ENCODE measurements around the gene EHMT1.

Gene EHMT1

GRCh38 chr9:137765536-137765935 lies 146.7 kb downstream of the EHMT1 start:
- TF ChIP-seq CTCF (IDR thresholded peaks at IDR 0.05; ENCODE audit: extremely low read depth, missing control alignments): no peak
- no peak for DNase-seq (ENCODE audit: low spot score)

- DNase-seq (ENCODE audit: low spot score): no peak
- no peak for TF ChIP-seq CTCF (IDR thresholded peaks at IDR 0.05; ENCODE audit: extremely low read depth, missing control alignments)
Measured at GRCh38 chr9:137771580-137771979, 152.8 kb downstream of the EHMT1 start.

- no peak for TF ChIP-seq CTCF (IDR thresholded peaks at IDR 0.05; ENCODE audit: extremely low read depth, missing control alignments)
- peak; percentile 49 for DNase-seq (ENCODE audit: low spot score)
Measured at GRCh38 chr9:137772281-137772873, 153.6 kb downstream of the EHMT1 start.

- no peak for DNase-seq (ENCODE audit: low spot score)
- TF ChIP-seq CTCF (IDR thresholded peaks at IDR 0.05; ENCODE audit: extremely low read depth, missing control alignments): no peak
Measured at GRCh38 chr9:137774775-137775386, 156.1 kb downstream of the EHMT1 start.

- no peak for DNase-seq (ENCODE audit: low spot score)
- no peak for TF ChIP-seq CTCF (IDR thresholded peaks at IDR 0.05; ENCODE audit: extremely low read depth, missing control alignments)
Measured at GRCh38 chr9:137776306-137776995, 157.6 kb downstream of the EHMT1 start.

- TF ChIP-seq CTCF (IDR thresholded peaks at IDR 0.05; ENCODE audit: extremely low read depth, missing control alignments): no peak
Measured at GRCh38 chr9:137777761-137778160, 159.0 kb downstream of the EHMT1 start.

GRCh38 chr9:137778336-137778735 lies 159.5 kb downstream of the EHMT1 start:
- TF ChIP-seq CTCF (IDR thresholded peaks at IDR 0.05; ENCODE audit: extremely low read depth, missing control alignments): no peak
- no peak for DNase-seq (ENCODE audit: low spot score)

More at GRCh38 chr9:137777761-137778160, 159.0 kb downstream of the EHMT1 start:
- no peak for DNase-seq (ENCODE audit: low spot score)
